GM12875 (cell line): ENCODE data around the gene AGPAT1.

Source experiments
- H3K4me3 ChIP-seq: one replicate; pipeline ENCODE4 v1.5.1; 2011; ENCODE audit warnings: low read depth, low read length, control low read depth
- CTCF ChIP-seq: IDR thresholded peaks from 2 replicates; pipeline ENCODE4 v1.5.1; 2011; ENCODE audit warnings: low read depth, mild to moderate bottlenecking, control low read depth, inconsistent platforms, low read length, moderate library complexity, borderline replicate concordance; ENCODE audit not compliant: insufficient read depth

The AGPAT1 gene

DNA sequence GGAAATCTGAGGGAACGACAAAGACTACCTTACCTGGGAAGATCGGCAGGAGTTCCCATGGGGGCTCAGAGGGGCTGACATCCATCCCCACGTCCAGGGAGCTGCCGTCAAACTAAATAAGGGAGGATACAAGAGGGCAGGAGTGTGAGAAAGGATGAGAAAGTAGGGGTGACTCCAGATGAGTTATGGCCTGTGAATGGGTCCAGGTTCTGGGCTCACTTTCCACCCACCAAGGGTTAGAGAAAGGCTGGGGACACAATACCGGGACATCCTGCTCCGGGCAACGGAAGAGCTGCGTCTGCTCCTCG, 48.5 kb downstream of the AGPAT1 start:
- H3K4me3 ChIP-seq = peak overlapping the region; percentile 79
- TF ChIP-seq CTCF = no peak

DNA sequence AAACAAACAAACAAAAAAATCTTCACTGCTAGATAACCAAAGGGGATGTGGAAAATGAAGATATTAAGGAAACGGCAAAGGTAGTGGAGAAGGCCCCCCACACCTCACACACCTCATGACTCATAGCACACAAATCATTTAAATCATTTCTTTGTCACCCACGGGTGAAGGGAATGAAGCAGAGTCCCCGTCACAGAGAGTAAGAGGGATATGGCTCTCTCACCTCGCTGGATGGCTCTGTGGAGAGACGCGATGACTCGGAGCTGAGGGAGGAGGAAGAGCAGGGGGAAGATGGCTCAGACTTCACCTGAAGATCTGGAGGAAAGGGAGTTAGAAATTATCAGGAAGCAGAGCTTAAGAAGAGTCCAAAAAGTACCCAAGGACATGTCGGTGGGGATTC, 49.0 kb downstream of the AGPAT1 start:
- no peak for TF ChIP-seq CTCF
- H3K4me3 ChIP-seq = no peak overlapping the region

DNA sequence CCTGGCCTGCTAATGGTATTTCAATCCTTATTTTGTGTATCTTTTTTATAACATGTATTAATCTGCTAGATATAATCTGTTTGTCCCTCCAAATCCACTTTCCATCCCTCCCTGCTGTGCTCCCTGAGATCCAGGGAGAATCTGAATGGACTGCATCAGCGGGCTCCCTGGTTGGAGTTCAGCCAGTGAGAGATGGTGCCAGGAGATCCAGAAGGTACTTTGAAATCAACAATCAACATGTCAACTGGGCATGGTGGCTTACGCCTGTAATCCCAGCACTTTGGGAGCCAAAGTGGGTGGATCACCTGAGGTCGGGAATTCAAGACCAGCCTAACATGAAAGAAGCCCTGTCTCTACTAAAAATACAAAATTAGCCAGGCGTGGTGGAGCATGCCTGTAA, 52.2 kb downstream of the AGPAT1 start:
- no peak for TF ChIP-seq CTCF
- H3K4me3 ChIP-seq = no peak overlapping the region

GRCh38 chr6:32120573-32121059, 55.3 kb downstream of the AGPAT1 start:
- H3K4me3 ChIP-seq = no peak overlapping the region
- no peak for TF ChIP-seq CTCF

GRCh38 chr6:32118782-32119628, 56.9 kb downstream of the AGPAT1 start:
- TF ChIP-seq CTCF = peak; percentile 92

More at GRCh38 chr6:32118782-32119628, 56.9 kb downstream of the AGPAT1 start:
- H3K4me3 ChIP-seq = no peak overlapping the region
